ENCODE results near the gene CYLC2.

CYLC2 gene

GRCh38 chr9:102974530-102974929, 20.6 kb upstream of the CYLC2 start:
- Histone ChIP-seq H3K9ac (no peak overlapping the region), H2AFZ (no peak overlapping the region), H3K36me3 (ENCODE audit: control insufficient read depth, insufficient read depth, low read length) (no peaks in the 10 kb centered on the region), H3K4me3 (ENCODE audit: low read depth, low read length) (no peak overlapping the region), H3K9me3 (ENCODE audit: control insufficient read depth, low read length) (no peaks in the 10 kb centered on the region), H3K4me2 (ENCODE audit: low read length) (no peak overlapping the region), H3K4me1 (no peaks in the 10 kb centered on the region), H3K79me2 (no peaks in the 10 kb centered on the region), H3K27me3 (ENCODE audit: control insufficient read depth, insufficient read depth, low read length) (no peaks in the 10 kb centered on the region), H3K27ac (no peak overlapping the region)
- TF ChIP-seq, protein P1, sequence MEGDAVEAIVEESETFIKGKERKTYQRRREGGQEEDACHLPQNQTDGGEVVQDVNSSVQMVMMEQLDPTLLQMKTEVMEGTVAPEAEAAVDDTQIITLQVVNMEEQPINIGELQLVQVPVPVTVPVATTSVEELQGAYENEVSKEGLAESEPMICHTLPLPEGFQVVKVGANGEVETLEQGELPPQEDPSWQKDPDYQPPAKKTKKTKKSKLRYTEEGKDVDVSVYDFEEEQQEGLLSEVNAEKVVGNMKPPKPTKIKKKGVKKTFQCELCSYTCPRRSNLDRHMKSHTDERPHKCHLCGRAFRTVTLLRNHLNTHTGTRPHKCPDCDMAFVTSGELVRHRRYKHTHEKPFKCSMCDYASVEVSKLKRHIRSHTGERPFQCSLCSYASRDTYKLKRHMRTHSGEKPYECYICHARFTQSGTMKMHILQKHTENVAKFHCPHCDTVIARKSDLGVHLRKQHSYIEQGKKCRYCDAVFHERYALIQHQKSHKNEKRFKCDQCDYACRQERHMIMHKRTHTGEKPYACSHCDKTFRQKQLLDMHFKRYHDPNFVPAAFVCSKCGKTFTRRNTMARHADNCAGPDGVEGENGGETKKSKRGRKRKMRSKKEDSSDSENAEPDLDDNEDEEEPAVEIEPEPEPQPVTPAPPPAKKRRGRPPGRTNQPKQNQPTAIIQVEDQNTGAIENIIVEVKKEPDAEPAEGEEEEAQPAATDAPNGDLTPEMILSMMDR (IDR thresholded peaks at IDR 0.05) = no peak

DNA sequence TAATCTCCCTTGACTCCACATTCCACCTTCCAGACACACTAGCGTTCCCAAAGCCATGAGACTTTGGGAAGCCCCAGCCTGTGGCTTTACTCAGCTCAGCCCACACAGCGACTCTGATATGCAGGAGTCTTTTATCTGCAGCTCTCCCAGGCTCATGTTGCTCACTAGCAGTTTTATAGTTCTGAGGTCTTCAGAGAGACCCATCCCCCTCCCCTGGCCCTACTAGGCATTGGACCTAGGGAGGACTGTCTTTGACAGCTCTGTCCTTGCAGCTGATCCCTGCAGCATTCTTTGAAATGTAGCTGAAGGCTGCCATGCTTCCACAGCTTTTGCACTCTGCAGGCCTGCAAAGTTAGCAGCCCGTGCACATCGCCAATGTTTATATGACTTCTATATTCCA, 19.9 kb upstream of the CYLC2 start:
- Histone ChIP-seq H3K4me2 (ENCODE audit: low read length) (no peak overlapping the region), H3K4me3 (ENCODE audit: low read depth, low read length) (no peak overlapping the region)
- TF ChIP-seq, protein P1 (IDR thresholded peaks at IDR 0.05) = no peak

DNA sequence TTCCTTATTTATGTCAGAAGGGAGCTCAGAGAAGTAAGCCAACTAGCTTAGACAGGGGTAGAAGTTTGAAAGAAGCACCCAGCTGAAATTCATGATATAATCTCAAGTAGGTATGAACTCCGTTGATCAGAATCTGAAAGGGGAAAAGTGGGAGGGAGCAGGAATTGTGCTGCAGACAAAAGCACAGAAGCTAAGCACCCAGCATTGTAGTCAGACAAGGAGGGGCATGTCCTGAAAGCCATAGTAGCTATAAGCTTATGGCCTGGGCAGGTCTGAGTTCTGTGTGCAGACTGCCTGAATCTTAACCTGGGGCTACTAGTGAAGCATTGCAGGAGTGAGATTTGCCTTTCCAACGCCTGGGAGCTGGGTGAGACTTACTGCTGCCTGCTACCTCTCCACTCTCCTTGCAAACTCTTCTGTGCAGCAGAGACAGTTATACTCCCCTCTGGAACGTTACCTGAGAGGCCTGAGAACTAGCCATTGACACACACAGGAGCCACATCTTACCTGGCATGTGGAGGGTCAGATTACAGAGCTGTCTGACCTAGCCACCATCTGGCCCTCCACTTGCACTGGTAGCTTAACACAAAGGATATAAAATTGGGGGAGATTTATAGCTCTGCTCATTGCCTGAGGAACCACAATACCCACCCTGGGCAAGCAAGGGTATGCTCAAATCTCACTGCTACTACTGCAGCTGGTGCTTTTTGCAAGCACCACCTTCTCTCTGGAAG, 9.8 kb upstream of the CYLC2 start:
- no peaks in the 10 kb centered on the region for H3K27me3 ChIP-seq (ENCODE audit: control insufficient read depth, insufficient read depth, low read length)
- H3K36me3 ChIP-seq (ENCODE audit: control insufficient read depth, insufficient read depth, low read length) = no peaks in the 10 kb centered on the region
- TF ChIP-seq, protein P1 (IDR thresholded peaks at IDR 0.05) = no peak
- H3K27ac ChIP-seq = no peak overlapping the region
- no peaks in the 10 kb centered on the region for H3K9me3 ChIP-seq (ENCODE audit: control insufficient read depth, low read length)
- H3K9ac ChIP-seq = no peak overlapping the region
- H3K79me2 ChIP-seq = no peaks in the 10 kb centered on the region
- H3K4me1 ChIP-seq = no peaks in the 10 kb centered on the region
- H3K4me2 ChIP-seq (ENCODE audit: low read length) = no peak overlapping the region
- H2AFZ ChIP-seq = no peak overlapping the region
- no peak overlapping the region for H3K4me3 ChIP-seq (ENCODE audit: low read depth, low read length)

More for the DNA sequence above, 19.9 kb upstream of the CYLC2 start:
- no peak overlapping the region for H3K9ac ChIP-seq
- H3K79me2 ChIP-seq = no peaks in the 10 kb centered on the region
- H3K9me3 ChIP-seq (ENCODE audit: control insufficient read depth, low read length) = no peaks in the 10 kb centered on the region
- no peaks in the 10 kb centered on the region for H3K36me3 ChIP-seq (ENCODE audit: control insufficient read depth, insufficient read depth, low read length)
- H3K4me1 ChIP-seq = no peaks in the 10 kb centered on the region
- H3K27ac ChIP-seq = no peak overlapping the region
- H2AFZ ChIP-seq = no peak overlapping the region
- no peaks in the 10 kb centered on the region for H3K27me3 ChIP-seq (ENCODE audit: control insufficient read depth, insufficient read depth, low read length)

- no peak overlapping the region for H3K4me2 ChIP-seq (ENCODE audit: low read length)
- no peaks in the 10 kb centered on the region for H3K79me2 ChIP-seq
- no peak overlapping the region for H3K9ac ChIP-seq
- H3K36me3 ChIP-seq (ENCODE audit: control insufficient read depth, insufficient read depth, low read length) = no peaks in the 10 kb centered on the region
- no peaks in the 10 kb centered on the region for H3K27me3 ChIP-seq (ENCODE audit: control insufficient read depth, insufficient read depth, low read length)
- TF ChIP-seq, protein P1 (IDR thresholded peaks at IDR 0.05) = no peak
- no peaks in the 10 kb centered on the region for H3K9me3 ChIP-seq (ENCODE audit: control insufficient read depth, low read length)
- H3K27ac ChIP-seq = no peak overlapping the region
- H3K4me1 ChIP-seq = no peaks in the 10 kb centered on the region
- H2AFZ ChIP-seq = no peak overlapping the region
- H3K4me3 ChIP-seq (ENCODE audit: low read depth, low read length) = no peak overlapping the region
Observed at GRCh38 chr9:102986425-102986824, 8.7 kb upstream of the CYLC2 start.

DNA sequence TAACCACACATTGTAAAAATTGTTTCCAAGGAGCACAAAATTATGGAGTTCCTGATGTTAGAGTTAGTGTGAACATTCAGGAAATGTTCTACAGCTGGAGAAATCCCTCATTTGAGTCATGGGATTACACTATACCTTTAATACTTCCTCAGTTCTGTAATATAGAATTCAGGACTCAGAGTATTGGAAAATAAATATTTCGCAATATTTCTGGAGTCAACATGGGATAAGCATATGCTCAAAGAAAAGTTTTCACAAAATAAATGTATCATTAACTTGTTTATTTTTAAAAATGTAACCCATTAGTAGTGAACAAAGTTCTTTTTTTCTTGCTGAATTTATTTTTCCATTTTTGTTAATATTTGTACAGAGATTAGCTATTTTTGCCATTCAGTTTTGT, 8.6 kb downstream of the CYLC2 start:
- H3K4me1 ChIP-seq = no peaks in the 10 kb centered on the region
- no peak overlapping the region for H3K4me3 ChIP-seq (ENCODE audit: low read depth, low read length)
- no peak overlapping the region for H3K4me2 ChIP-seq (ENCODE audit: low read length)
- H3K9me3 ChIP-seq (ENCODE audit: control insufficient read depth, low read length) = no peaks in the 10 kb centered on the region
- H2AFZ ChIP-seq = no peak overlapping the region
- no peaks in the 10 kb centered on the region for H3K36me3 ChIP-seq (ENCODE audit: control insufficient read depth, insufficient read depth, low read length)
- no peak overlapping the region for H3K9ac ChIP-seq
- no peak overlapping the region for H3K27ac ChIP-seq
- TF ChIP-seq, protein P1 (IDR thresholded peaks at IDR 0.05) = no peak
- no peaks in the 10 kb centered on the region for H3K79me2 ChIP-seq
- H3K27me3 ChIP-seq (ENCODE audit: control insufficient read depth, insufficient read depth, low read length) = no peaks in the 10 kb centered on the region

Measured in parathyroid adenoma (tissue), 2 donors.